NCI-H460 (cell line): ENCODE measurements around the gene GAL3ST3. TPM values are rescaled to one million over a fixed set of nuclear protein-coding genes. Genes with fewer than 3 reads are reported as not detected.
"Not testable (repeated sequence)": the region's sequence is repeated elsewhere in the genome, so short reads cannot be mapped to it uniquely, and the experiment has no call there.

ENCODE experiments used
- DNase-seq: peaks from one replicate; pipeline ENCODE4 v3.0.0-alpha.2; 2016; ENCODE audit warnings: low read depth; ENCODE audit errors: extremely low read depth
- total RNA-seq: library from RNA; depleted of rRNA; stranded (reverse); fragments of >200 nt; shearing (Covaris generic); gene quantifications from 2 replicates; pipeline ENCODE4 v1.2.3, GENCODE V29; 2014

Gene GAL3ST3
- total RNA-seq, 1 experiment from 2014 or later, result not detected

DNA sequence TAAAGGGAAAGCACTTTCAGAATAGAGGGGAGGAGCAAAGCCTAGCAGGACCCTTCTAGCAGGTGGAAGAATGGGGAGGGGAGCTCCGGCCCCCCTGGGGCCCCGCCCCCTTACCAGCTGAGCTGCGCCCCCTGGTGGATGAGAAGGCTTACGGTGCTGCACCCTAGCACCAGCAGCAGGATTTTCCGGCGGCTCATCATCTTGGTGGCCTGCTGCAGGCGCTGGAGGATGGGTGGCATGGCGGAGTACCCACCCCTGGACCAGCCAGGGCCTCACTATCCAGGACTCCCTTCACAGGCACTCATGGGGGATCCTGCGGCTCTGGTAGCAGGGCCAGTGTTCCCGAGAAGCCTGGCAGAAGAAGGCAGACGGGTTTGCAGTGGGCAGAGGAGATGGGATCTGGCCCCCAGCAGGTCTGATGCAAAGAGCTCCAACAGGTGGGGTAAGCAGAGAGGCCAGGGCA is 3.8 kb downstream of the GAL3ST3 start:
- DNase-seq, result peak; percentile 50

DNA sequence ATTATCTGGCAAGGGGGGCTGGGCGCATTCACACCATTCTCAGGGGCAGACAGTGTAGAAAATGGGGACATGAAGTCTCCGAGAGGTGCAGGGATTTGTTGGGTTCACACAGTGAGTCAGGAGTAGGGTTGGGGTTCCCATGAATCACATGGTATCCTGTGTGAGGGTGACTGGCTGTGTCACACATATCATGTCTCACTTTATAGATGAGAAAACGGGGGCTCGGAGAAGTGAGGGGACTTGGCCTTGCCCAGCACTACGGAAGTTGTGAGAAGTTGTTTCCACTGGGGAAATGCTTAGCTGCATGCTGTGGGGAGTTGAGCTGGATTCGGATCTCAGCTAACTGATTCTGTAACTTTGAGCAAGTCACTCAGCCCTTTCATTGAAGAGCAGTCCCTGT is 4.2 kb downstream of the GAL3ST3 start:
- DNase-seq, result no peak

DNA sequence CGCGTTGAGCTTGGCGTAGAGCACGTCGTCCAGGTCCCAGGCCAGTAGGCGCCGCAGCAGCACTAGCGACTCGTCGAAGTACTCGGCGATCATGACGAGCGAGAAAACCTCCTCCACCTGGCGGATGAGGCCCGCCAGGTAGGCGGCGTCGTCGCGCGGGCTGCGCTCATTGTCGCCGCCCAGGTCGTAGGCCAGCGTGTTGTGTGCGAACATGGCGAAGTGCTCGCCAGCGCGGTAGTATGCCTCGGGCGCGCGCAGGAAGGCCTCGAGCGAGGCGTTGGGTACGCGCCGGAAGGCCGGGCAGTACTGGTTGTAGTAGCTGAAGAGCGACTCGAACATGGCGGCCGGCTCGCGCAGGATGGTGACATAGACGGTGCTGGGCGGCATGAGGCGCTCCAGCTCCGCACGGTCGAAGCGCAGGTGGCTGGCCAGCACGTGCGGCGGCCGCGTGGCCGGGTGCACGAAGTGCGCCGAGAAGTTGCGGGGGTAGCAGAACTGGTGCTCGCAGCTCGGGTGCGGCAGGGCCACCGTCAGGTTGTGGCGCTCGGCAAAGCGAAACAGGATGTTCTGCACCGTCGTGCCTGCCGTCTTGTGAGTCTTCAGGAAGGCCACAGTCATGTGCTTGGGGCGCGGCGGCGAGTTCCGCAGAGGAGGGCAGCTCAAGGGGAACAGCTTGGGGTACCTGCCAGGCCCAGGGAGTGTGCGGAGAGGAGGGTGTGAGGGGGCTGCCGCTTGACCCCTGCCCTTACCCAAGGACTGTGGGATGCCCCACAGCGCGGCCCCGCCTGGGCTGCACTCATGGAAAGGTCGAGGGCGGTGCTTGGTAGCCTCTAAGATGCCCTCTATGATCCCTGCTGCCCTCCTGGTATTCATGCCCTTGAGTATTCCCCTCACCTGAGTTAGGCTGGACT is 5.7 kb downstream of the GAL3ST3 start:
- DNase-seq, result no peak

DNA sequence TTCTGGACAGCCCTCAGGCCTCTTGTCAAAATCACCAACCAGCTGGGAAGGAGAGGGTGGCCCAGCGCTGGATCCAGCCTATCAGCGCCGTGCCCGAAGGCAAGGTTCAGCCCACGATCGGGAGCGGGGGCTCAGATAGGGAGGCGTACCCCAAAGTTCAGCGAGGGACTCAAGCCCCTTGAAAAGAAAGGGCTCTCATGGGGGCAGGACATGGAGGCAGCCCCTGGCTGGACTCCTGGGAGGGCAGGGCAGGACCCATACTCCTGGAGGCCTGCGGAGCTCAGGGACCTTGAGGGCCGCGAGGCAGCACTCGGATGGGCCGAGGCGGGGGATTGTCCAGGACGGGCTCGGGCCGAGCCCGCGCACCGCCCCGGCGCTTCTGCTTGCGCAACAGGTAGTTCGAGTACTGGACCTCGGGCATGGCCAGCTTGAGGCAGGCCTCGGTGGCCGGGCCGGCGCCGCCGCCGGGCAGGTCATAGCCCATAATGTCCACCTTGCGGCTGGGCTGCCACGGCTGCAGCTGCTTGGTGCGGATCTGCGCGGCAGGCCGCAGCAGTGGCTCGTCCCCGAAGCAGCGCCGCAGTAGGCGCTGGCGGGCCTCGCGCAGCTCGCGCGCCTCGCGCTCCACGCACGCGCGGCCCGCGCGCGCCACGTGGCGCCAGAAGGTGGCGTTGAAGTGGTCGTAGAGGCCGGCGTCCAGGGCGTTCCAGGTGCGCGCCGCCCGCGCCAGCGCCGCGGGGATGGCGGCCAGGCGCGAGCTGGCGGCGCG is 6.5 kb downstream of the GAL3ST3 start:
- DNase-seq, result no peak

DNA sequence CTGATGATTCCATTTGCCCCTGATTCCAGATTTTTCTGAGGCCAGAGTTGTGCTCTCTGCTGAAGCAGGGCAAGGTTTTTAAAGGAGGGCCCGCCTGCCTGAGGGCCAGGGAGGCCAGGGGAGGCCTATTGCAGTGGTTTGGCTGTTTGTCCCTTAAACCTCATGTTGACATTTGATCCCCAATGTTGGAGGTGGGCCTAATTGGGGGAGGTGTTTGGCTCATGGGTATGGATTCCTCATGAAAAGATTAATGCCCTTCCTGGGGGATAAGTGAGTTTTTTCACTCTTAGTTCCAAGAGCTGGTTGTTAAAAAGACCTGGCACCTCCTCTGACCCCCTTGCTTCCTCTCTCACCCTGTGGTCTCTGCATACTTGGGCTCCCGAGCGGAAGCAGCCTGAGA is 9.2 kb downstream of the GAL3ST3 start:
- DNase-seq, result no peak

DNA sequence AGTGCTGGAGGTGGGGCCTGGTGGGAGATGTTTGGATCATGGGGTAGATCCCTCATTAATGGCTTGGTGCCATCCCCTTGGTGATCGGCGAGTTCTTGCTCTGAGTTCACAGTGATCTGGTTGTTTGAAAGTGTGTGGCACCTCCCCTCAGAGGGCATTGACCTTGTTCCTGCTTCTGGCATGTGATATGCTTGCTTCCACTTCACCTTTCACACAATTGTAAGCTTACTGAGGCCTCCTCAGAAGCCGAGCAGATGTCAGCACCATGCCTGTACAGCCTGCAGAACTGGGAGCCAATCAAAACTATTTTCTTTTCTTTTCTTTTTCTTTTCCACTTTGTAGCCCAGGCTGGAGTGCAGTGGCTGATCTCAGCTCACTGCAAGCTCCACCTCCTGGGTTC is 11.6 kb downstream of the GAL3ST3 start:
- DNase-seq, result no peak

- DNase-seq, result no peak
Measured at GRCh38 chr11:66036334-66036710, 12.6 kb downstream of the GAL3ST3 start.

DNA sequence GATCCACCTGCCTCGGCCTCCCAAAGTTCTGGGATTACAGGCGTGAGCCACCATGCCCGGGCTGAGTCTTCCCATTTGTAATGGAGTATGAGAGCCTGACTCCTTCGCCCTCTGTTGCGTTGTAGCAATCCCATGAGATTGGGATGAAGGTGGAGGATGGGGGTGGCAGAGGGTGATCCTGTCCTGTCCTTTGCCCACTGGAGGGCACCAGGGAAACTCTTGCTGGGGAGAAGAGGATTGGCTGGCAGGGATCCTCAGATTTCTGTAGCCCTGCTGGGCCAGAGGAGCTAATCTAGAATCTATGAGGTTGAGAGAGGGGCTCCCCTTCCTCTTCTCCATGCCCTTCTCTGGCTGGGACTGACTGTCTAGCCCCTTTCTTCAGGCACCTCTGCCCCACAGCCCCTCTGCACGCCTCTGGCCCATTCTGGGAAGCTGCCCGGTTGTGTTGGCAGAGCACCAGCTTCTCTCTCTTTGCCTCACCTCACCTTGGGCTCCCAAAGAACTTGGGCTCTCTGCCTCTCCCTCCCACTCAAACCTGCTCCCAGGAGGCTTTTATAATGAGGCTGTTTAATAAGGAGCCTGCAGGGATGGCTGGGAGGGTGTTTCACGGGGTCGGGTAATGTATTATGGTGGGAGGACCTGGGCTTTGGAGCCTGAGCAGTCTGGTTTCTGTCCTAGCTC is 13.2 kb downstream of the GAL3ST3 start:
- no peak for DNase-seq

GRCh38 chr11:66032957-66033735 is 15.8 kb downstream of the GAL3ST3 start:
- DNase-seq, result no peak

DNA sequence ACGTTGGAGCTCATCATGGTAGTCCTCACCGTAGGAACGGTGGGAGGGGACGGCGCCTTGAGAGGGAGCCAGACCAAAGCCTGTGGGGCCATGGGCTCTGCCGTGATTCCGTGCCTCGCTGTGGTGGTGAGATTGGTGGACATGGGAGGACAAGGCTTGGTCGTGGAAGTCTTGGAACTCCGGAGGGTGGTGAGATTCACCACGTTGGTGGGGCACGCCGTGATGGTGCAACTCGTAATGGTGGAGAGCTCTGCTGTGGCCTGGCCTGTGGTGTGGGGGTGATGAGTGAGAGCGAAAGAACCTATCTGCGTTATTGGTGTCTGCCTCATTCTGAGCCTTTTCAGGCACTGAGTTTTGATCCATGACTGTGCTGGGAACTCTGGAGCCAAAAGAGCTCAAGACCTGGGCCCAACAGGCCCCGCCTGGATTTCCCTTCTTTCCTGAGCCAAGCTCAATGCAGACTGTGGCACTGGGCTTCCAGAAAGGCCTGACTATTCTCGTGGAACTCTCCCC is 22.9 kb downstream of the GAL3ST3 start, which contains the start of gene CATSPER1:
Gene CATSPER1, minus strand, starts transcription at position 463 of the 513 bp plus-strand sequence. Its CDS starts 100 bp downstream, at position 363.
- DNase-seq, result no peak

- DNase-seq, result not testable (repeated sequence)
Measured at GRCh38 chr11:66023186-66023440, 25.8 kb downstream of the GAL3ST3 start.

GRCh38 chr11:66022401-66023185 is 26.4 kb downstream of the GAL3ST3 start:
- DNase-seq, result peak; percentile 40

DNA sequence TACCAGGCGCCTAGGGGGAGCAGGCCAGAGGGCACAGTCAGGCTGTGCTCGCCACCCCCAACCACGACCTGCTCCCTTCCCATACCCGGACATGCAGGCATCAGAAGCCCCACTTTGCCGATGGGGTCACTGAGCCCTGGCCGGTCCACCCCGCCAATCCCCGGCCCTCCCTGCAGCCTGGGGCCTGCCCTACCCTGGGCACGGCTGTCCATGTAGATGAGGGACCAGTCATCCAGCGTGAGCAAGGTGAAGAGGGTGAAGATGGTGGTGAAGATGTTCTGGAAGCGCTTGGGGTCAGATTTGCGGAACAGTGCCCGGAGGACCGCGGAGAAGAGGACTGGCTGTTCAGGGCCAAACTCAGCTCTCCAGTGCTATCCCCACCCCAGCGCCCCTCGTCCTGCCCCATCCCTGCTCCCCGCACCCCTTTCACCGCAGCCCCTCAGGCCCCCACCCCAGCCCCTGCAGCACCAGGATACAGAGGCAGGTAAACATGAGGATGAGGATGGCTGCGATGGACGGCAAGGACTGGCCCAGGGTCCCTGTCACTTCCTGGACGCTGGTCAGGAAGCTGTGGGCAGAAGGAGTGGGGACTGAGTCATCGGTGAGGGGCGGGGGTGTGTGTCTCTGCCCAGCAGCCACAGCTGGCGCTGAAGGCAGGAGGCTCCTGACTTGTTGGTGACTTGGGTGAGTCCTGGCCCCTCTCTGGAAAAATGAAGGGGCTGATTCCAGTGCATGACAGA is 28.2 kb downstream of the GAL3ST3 start:
- DNase-seq, result peak; percentile 40

- DNase-seq, result no peak
Measured at GRCh38 chr11:66020212-66020611, 28.7 kb downstream of the GAL3ST3 start.

DNA sequence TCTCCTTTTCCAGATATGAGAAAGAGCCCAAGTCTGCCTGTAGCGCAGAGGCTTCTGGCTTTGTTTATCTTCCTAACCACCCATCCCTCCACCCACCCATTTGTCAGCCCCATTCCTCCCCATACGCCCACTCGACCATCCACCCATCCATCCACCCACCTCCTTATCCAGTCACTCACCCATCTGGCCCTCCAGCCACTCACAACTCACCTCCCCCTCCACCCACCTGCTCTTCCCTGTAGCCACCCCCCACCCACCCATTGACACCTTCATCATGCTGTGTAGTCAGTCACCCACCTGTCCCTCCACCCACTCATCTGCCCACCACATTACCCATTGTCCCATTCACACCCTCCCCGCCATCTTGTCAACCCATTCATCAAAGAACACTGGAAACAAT is 31.6 kb downstream of the GAL3ST3 start:
- no peak for DNase-seq

- DNase-seq, result no peak
Measured at GRCh38 chr11:66016793-66017177, 32.2 kb downstream of the GAL3ST3 start.

DNA sequence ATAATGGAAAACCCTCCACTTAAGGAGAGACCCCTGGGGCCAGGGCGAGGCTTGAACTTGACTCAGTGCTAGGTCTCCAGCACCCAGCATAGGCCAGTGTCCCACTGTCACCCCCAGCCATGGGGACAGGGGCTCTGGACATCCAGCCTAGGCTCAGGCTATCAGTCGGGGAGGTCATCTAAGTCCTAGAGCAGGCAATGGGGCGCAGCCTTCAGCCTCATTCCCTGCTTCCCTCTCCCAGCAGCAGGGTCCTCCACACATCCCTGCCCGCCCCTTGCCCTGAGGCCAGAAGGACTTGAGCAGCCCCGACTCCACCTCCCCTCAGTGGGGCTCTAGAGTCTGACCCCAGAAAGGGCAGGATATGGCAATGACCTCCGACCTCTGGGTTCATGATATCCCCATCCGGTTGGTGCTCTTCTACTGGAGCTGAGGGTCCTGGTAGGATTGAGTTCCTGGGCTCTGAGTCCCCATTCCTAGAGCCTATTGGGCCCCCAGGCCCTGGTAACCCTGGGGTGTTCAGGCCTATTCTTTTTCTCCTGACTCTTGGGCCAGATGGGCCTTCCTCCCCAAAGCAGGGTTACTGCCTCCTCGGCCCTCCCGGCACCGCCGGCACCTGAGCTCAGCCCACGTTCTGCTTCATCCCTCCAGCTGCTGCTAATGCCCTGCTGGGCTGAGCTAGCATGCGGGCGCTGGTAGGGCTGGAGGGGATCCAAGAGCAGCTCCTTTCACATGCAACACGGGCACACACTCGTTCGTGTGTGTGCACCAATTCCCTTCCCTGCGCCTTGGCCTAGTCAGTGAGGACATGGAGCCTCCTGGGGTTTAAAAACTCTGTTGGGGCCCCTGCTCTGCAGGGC is 32.8 kb downstream of the GAL3ST3 start:
- no peak for DNase-seq

- no peak for DNase-seq
Measured at GRCh38 chr11:66015454-66015881, 33.5 kb downstream of the GAL3ST3 start.
